Measurements from ENCODE around the gene LHX4.
A peak's percentile ranks its signal among the peaks of the same experiment; 100 is the strongest.

The LHX4 gene

GRCh38 chr1:180227861-180228647, 2.0 kb upstream of the LHX4 start:
- no peak for DNase-seq (ENCODE audit: low read depth in 2 of 2)

- no peak for DNase-seq (ENCODE audit: low read depth in 2 of 2)
Observed at GRCh38 chr1:180228648-180229482, 1.2 kb upstream of the LHX4 start.

GRCh38 chr1:180230416-180230790, 339 bp downstream of the LHX4 start:
- DNase-seq (ENCODE audit: low read depth in 2 of 2): no peak

GRCh38 chr1:180230791-180231505, 884 bp downstream of the LHX4 start:
- DNase-seq (ENCODE audit: low read depth in 2 of 2): peak; percentile 20

- DNase-seq (ENCODE audit: low read depth in 2 of 2): no peak
Observed at GRCh38 chr1:180231506-180231921, 1.4 kb downstream of the LHX4 start.

- DNase-seq (ENCODE audit: low read depth in 2 of 2): no peak
Observed at GRCh38 chr1:180231936-180232335, 1.9 kb downstream of the LHX4 start.

GRCh38 chr1:180232521-180233043, 2.5 kb downstream of the LHX4 start:
- no peak for DNase-seq (ENCODE audit: low read depth in 2 of 2)

GRCh38 chr1:180233191-180234011, 3.3 kb downstream of the LHX4 start:
- DNase-seq (ENCODE audit: low read depth in 2 of 2): no peak

- no peak for DNase-seq (ENCODE audit: low read depth in 2 of 2)
Observed at GRCh38 chr1:180234369-180235076, 4.5 kb downstream of the LHX4 start.

GRCh38 chr1:180235077-180235501, 5.0 kb downstream of the LHX4 start:
- no peak for DNase-seq (ENCODE audit: low read depth in 2 of 2)

- no peak for DNase-seq (ENCODE audit: low read depth in 2 of 2)
Observed at GRCh38 chr1:180235502-180236239, 5.6 kb downstream of the LHX4 start.

GRCh38 chr1:180236698-180237509, 6.8 kb downstream of the LHX4 start:
- no peak for DNase-seq (ENCODE audit: low read depth in 2 of 2)

GRCh38 chr1:180237869-180238476, 7.9 kb downstream of the LHX4 start:
- DNase-seq (ENCODE audit: low read depth in 2 of 2): no peak

GRCh38 chr1:180238675-180239074, 8.6 kb downstream of the LHX4 start:
- no peak for DNase-seq (ENCODE audit: low read depth in 2 of 2)

GRCh38 chr1:180239145-180240096, 9.4 kb downstream of the LHX4 start:
- no peak for DNase-seq (ENCODE audit: low read depth in 2 of 2)

GRCh38 chr1:180241716-180242544, 11.9 kb downstream of the LHX4 start:
- no peak for DNase-seq (ENCODE audit: low read depth in 2 of 2)
